Measurements from ENCODE around the gene SORCS2. TPM values are rescaled to one million over a fixed set of nuclear protein-coding genes. Genes with fewer than 3 reads are reported as not detected.
"Not testable (repeated sequence)": the region's sequence is repeated elsewhere in the genome, so short reads cannot be mapped to it uniquely, and the experiment has no call there.

The SORCS2 gene
- total and polyA plus RNA-seq, 7 donors: 0.18 to 1.5 (median 0.36) TPM

- intact Hi-C loops (cut with DNase I): no loop called here
- no peak overlapping the region for H3K27ac ChIP-seq
- ATAC-seq: no peak
- no peak for TF ChIP-seq CTCF (IDR thresholded peaks at IDR 0.05)
- H3K27me3 ChIP-seq (ENCODE audit: insufficient read depth in 3 of 3, low read length in 2 of 3): peaks cover 0 to 9% (median 1%) of the 10 kb centered on the region in 3 donors
- H3K36me3 ChIP-seq (ENCODE audit: insufficient read depth in 1 of 2, low read depth in 1 of 2): no peaks in the 10 kb centered on the region
- no peaks in the 10 kb centered on the region for H3K9me3 ChIP-seq
- DNase-seq: no peak
- H3K4me1 ChIP-seq: no peaks in the 10 kb centered on the region
- H3K4me3 ChIP-seq: no peak overlapping the region
- WGBS, 3 donors: 80 to 90% (median 85%) methylated on average over 5 of the region's 5 CpGs
Observed at GRCh38 chr4:7450775-7451433, 258.6 kb downstream of the SORCS2 start.

- ATAC-seq (peak in 1 of 4 donors; percentile 22), DNase-seq (no peak)
- intact Hi-C loops (cut with DNase I): no loop called here
- WGBS, 3 donors: 52 to 75% (median 66%) methylated on average over 2 of the region's 2 CpGs
- Histone ChIP-seq H3K4me1 (no peaks in the 10 kb centered on the region), H3K9me3 (no peaks in the 10 kb centered on the region), H3K27me3 (ENCODE audit: insufficient read depth in 3 of 3, low read length in 2 of 3) (peaks cover 0 to 6% (median 0%) of the 10 kb centered on the region in 3 donors), H3K36me3 (ENCODE audit: insufficient read depth in 1 of 2, low read depth in 1 of 2) (no peaks in the 10 kb centered on the region), H3K4me3 (no peak overlapping the region), H3K27ac (no peak overlapping the region)
- no peak for TF ChIP-seq CTCF (IDR thresholded peaks at IDR 0.05)
Observed at GRCh38 chr4:7451434-7451789, 259.1 kb downstream of the SORCS2 start.

GRCh38 chr4:7451800-7452199 lies 259.5 kb downstream of the SORCS2 start:
- ATAC-seq (no peak), DNase-seq (no peak)
- WGBS, 3 donors: 84 to 91% (median 88%) methylated on average over 6 of the region's 6 CpGs
- no peak for TF ChIP-seq CTCF (IDR thresholded peaks at IDR 0.05)
- Histone ChIP-seq H3K27me3 (ENCODE audit: insufficient read depth in 3 of 3, low read length in 2 of 3) (peaks cover 0 to 2% (median 0%) of the 10 kb centered on the region in 3 donors), H3K4me1 (no peaks in the 10 kb centered on the region), H3K27ac (no peak overlapping the region), H3K4me3 (no peak overlapping the region), H3K36me3 (ENCODE audit: insufficient read depth in 1 of 2, low read depth in 1 of 2) (no peaks in the 10 kb centered on the region), H3K9me3 (no peaks in the 10 kb centered on the region)
- intact Hi-C loops (cut with DNase I): no loop called here

GRCh38 chr4:7452802-7453201 lies 260.5 kb downstream of the SORCS2 start:
- H3K36me3 ChIP-seq (ENCODE audit: insufficient read depth in 1 of 2, low read depth in 1 of 2); H3K4me3 ChIP-seq; H3K27me3 ChIP-seq (ENCODE audit: insufficient read depth in 3 of 3, low read length in 2 of 3); H3K4me1 ChIP-seq; H3K27ac ChIP-seq; H3K9me3 ChIP-seq; intact Hi-C loops (cut with DNase I); DNase-seq; ATAC-seq: not testable (repeated sequence)
- 91 to 98% (median 95%) methylated on average over 9 of the region's 9 CpGs for WGBS, 3 donors

- intact Hi-C loops (cut with DNase I): no loop called here
- 89 to 92% (median 89%) methylated on average over 16 of the region's 16 CpGs for WGBS, 3 donors
- H3K36me3 ChIP-seq (ENCODE audit: insufficient read depth in 1 of 2, low read depth in 1 of 2): no peaks in the 10 kb centered on the region
- no peak overlapping the region for H3K27ac ChIP-seq
- no peak overlapping the region for H3K4me3 ChIP-seq
- ATAC-seq: no peak
- peaks cover 5% of the 10 kb centered on the region for H3K4me1 ChIP-seq
- no peak for DNase-seq
- TF ChIP-seq CTCF (IDR thresholded peaks at IDR 0.05): no peak
- no peaks in the 10 kb centered on the region for H3K9me3 ChIP-seq
- peaks cover 0 to 29% (median 0%) of the 10 kb centered on the region in 3 donors for H3K27me3 ChIP-seq (ENCODE audit: insufficient read depth in 3 of 3, low read length in 2 of 3)
Observed at GRCh38 chr4:7457201-7458065, 265.1 kb downstream of the SORCS2 start.

Data from psoas muscle (tissue), 8 donors.